Measurements from ENCODE around the gene GRID2. TPM values are rescaled to one million over a fixed set of nuclear protein-coding genes. Genes with fewer than 3 reads are reported as not detected.
"Not testable (repeated sequence)": the region's sequence is repeated elsewhere in the genome, so short reads cannot be mapped to it uniquely, and the experiment has no call there.

The GRID2 gene
- total RNA-seq, 2 donors from 2014 or later: 0.16 TPM; not detected in 1

DNA sequence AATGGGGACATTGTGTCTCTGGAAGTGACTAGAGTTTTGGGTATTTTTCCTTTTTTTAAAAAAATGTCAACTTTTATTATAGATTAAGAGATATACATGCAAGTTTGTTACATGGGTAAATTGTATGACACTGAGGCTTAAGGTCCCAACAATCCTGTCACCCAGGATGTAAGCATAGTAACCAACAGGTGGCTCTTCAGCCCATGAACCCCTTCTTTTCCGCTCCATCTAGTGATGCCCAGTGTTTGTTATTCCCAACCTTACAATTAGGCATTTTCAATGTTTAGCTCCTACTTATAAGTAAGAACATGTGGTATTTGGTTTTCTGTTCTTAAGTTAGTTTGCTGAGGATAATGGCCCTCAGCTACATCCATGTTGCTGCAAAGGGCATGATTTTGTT, 102.7 kb downstream of the GRID2 start:
- no peaks in the 10 kb centered on the region for H3K4me1 ChIP-seq
- no peaks in the 10 kb centered on the region for H3K9me3 ChIP-seq
- H3K27ac ChIP-seq: no peak overlapping the region
- H3K36me3 ChIP-seq: no peaks in the 10 kb centered on the region
- no peak overlapping the region for H3K4me3 ChIP-seq
- H3K27me3 ChIP-seq: no peaks in the 10 kb centered on the region
- no peak for DNase-seq (ENCODE audit: low spot score)
- TF ChIP-seq, protein P1, sequence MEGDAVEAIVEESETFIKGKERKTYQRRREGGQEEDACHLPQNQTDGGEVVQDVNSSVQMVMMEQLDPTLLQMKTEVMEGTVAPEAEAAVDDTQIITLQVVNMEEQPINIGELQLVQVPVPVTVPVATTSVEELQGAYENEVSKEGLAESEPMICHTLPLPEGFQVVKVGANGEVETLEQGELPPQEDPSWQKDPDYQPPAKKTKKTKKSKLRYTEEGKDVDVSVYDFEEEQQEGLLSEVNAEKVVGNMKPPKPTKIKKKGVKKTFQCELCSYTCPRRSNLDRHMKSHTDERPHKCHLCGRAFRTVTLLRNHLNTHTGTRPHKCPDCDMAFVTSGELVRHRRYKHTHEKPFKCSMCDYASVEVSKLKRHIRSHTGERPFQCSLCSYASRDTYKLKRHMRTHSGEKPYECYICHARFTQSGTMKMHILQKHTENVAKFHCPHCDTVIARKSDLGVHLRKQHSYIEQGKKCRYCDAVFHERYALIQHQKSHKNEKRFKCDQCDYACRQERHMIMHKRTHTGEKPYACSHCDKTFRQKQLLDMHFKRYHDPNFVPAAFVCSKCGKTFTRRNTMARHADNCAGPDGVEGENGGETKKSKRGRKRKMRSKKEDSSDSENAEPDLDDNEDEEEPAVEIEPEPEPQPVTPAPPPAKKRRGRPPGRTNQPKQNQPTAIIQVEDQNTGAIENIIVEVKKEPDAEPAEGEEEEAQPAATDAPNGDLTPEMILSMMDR (IDR thresholded peaks at IDR 0.05): no peak

DNA sequence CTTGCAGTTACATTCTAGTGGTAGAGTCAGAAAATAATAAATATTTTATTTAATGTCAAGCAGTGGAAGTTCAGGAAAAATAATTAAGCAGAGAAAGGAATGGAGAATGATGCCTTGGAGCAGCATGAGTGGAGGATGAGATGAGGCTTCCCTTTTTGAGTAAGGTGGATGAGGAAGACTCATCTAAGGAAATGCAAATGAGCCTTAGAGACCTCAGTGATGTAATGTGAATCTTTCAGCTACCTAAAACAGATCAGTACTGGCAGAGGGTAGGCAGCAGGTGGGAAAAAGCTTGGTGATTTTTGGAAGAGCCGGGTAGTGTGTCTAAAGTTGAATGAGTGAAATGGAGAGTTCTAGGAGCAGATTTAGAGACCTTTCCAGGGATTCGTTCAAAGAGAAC, 118.2 kb downstream of the GRID2 start:
- Histone ChIP-seq H3K27me3 (no peaks in the 10 kb centered on the region), H3K4me3 (no peak overlapping the region), H3K9me3 (no peaks in the 10 kb centered on the region), H3K27ac (no peak overlapping the region), H3K4me1 (no peaks in the 10 kb centered on the region), H3K36me3 (no peaks in the 10 kb centered on the region)
- no peak for DNase-seq (ENCODE audit: low spot score)
- TF ChIP-seq, protein P1 (IDR thresholded peaks at IDR 0.05): no peak

DNA sequence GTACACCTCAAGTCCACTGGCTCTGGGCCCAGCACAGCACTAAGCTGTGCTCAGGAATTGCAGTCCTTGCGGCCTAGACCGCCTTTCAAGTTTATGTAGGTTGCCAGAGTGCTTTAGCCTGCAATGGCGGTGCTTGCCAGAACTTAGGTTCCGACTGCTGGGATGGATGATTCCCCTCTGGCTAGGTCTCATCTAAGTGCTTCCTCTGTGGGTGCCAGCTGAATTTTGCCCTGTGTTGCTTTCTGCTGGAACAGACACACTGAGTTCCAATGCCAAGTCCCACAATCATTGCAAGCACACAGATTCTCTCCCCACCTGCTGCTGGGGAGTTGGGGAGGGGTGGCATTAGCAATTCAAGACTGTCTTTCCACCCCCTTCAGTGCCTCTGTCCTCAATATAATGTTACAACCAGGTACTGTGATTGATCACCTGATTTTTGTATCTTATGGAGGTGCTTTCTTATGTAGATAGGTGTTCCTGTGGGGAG, 129.5 kb downstream of the GRID2 start:
- no peaks in the 10 kb centered on the region for H3K36me3 ChIP-seq
- TF ChIP-seq, protein P1 (IDR thresholded peaks at IDR 0.05): no peak
- H3K9me3 ChIP-seq: peaks cover 0 to 9% of the 10 kb centered on the region in 2 donors
- DNase-seq (ENCODE audit: low spot score): no peak
- no peak overlapping the region for H3K4me3 ChIP-seq
- H3K27me3 ChIP-seq: no peaks in the 10 kb centered on the region
- H3K4me1 ChIP-seq: no peaks in the 10 kb centered on the region
- H3K27ac ChIP-seq: no peak overlapping the region

DNA sequence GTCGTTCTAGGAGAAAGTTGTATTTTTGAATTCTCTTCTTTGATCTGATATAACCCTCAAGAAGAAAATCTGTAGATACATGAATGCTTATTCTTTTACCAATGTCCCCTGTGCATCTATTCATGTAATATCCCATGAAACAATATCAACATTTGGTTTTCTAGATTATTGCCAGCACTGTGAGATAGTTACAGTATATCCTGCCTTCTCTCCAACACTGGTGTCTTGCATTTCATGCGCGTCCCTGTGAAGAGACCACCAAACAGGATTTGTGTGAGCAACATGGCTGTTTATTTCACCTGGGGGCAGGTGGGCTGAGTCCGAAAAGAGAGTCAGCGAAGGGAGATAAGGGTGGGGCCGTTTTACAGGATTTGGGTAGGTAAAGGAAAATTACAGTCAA, 135.0 kb downstream of the GRID2 start:
- H3K9me3 ChIP-seq; H3K27me3 ChIP-seq; H3K27ac ChIP-seq; H3K36me3 ChIP-seq; H3K4me3 ChIP-seq; H3K4me1 ChIP-seq; DNase-seq (ENCODE audit: low spot score): not testable (repeated sequence)

DNA sequence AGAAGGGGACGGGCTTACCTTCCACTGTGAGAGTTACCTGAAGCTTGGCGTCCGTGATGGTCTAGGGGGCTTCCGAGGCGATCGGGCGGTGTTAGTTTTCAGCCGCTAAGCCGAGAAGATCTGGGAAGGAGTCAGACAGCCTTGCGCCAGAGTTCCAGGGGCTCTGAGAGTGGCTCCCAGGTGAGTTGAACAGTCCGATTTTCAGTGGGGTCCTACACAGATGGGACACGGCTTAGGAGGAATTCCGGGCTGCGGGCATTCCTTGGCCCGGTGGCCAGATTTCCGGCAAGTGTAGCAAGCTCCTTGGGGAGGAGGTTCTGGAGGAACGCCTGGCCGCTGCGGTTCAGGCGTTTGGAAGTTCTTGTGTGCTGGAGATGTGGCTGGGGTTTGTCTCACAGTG, 138.4 kb downstream of the GRID2 start:
- H3K9me3 ChIP-seq; H3K27me3 ChIP-seq; H3K27ac ChIP-seq; H3K36me3 ChIP-seq; H3K4me1 ChIP-seq; DNase-seq (ENCODE audit: low spot score); H3K4me3 ChIP-seq: not testable (repeated sequence)

DNA sequence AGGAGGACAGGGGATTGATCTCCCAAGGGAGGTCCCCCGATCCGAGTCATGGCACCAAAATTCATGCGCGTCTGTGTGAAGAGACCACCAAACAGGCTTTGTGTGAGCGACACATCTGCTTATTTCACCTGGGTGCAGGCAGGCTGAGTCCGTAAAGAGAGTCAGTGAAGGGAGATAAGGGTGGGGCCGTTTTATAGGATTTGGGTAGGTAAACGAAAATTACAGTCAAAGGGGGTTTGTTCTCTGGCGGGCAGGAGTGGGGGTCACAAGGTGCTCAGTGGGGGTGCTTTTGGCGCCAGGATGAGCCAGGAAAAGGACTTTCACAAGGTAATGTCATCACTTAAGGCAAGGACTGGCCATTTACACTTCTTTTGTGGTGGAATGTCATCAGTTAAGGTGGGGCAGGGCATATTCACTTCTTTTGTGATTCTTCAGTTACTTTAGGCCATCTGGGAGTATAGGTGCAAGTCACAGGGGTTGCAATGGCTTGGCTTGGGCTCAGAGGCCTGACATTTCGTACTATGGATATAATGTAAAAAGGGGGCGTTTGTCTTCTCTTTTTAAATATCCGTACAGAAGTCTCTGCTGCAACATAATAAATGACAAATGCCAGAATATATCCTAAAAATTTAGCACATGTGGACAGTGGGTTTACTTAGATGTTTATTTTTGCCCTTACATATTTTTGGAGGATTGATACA, 140.5 kb downstream of the GRID2 start:
- not testable (repeated sequence) for H3K36me3 ChIP-seq; DNase-seq (ENCODE audit: low spot score); H3K4me1 ChIP-seq; H3K27ac ChIP-seq; H3K4me3 ChIP-seq; H3K9me3 ChIP-seq; H3K27me3 ChIP-seq

DNA sequence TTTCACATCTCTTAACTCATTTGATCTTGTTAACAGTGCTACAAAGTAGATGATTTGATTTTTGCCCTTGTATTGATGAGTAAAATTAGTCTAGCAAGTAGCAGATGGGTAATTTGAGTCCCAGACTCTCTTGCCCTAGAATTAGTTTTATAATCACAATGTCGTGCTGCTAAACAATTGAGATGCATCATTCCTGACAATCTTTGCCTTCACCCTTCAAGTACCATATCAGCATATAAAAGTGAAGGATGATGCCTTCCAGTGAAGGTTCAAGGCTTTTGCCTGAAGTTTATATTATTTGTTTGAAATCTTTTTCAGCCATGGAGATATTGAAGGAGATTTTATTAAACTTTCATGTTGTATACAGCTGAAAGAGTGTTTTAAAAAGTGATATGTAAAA, 141.4 kb downstream of the GRID2 start:
- H3K9me3 ChIP-seq: no peaks in the 10 kb centered on the region
- TF ChIP-seq, protein P1 (IDR thresholded peaks at IDR 0.05): no peak
- H3K36me3 ChIP-seq: no peaks in the 10 kb centered on the region
- H3K27me3 ChIP-seq: no peaks in the 10 kb centered on the region
- H3K4me1 ChIP-seq: peaks cover 0 to 9% of the 10 kb centered on the region in 2 donors
- no peak overlapping the region for H3K27ac ChIP-seq
- H3K4me3 ChIP-seq: no peak overlapping the region
- no peak for DNase-seq (ENCODE audit: low spot score)
